GM23338 (cell line): ENCODE measurements around the gene PTPN13.

Source experiments
- CREB1 ChIP-seq: fragments of 250-450 bp; sonication (Bioruptor Pico); IDR thresholded peaks from 2 replicates; pipeline ENCODE4 v1.5.0; 2020; ENCODE audit warnings: low read depth, mild to moderate bottlenecking, moderate library complexity
- EZH2 ChIP-seq: fragments of 200-600 bp; sonication (generic); IDR thresholded peaks from one replicate; pipeline ENCODE4 v1.8.0; 2017; ENCODE audit warnings: antibody characterized with exemption, mild to moderate bottlenecking, low read depth; ENCODE audit not compliant: unreplicated experiment
- EZH2phosphoT487 ChIP-seq: fragments of 200-600 bp; sonication (generic); IDR thresholded peaks from one replicate; pipeline ENCODE4 v1.8.1; 2018; ENCODE audit warnings: antibody characterized with exemption; ENCODE audit not compliant: unreplicated experiment
- JUNB ChIP-seq: IDR thresholded peaks from one replicate; pipeline ENCODE4 v1.6.1; 2016; ENCODE audit warnings: antibody characterized with exemption; ENCODE audit not compliant: unreplicated experiment
- POLR2AphosphoS5 ChIP-seq: IDR thresholded peaks from 2 replicates; pipeline ENCODE4 v1.6.1; 2016; ENCODE audit warnings: antibody characterized with exemption, low read depth
- STAT1 ChIP-seq: IDR thresholded peaks from one replicate; pipeline ENCODE4 v1.6.1; 2016; ENCODE audit warnings: antibody characterized with exemption; ENCODE audit not compliant: unreplicated experiment
- ZNF114 ChIP-seq: fragments of 250-450 bp; sonication (Bioruptor Pico); IDR thresholded peaks from 2 replicates; pipeline ENCODE4 v1.5.0; 2020; ENCODE audit warnings: mild to moderate bottlenecking, moderate library complexity
- ZNF331 ChIP-seq: fragments of 250-450 bp; sonication (Bioruptor Pico); IDR thresholded peaks from 2 replicates; pipeline ENCODE4 v1.5.0; 2020; ENCODE audit warnings: low read depth, mild to moderate bottlenecking, moderate library complexity
- TF ChIP-seq, protein P1 (sequence below), 2 experiments: fragments of 200-600 bp in 1 of 2; sonication (generic) in 1 of 2; conservative IDR thresholded peaks; 2 replicates each; pipeline versions ENCODE4 v1.5.1 to v1.6.1; 2016 to 2017; ENCODE audit warnings: antibody characterized with exemption in 2 of 2, low read depth in 2 of 2, mild to moderate bottlenecking in 2 of 2, moderate library complexity in 1 of 2
- TF ChIP-seq, protein P2 (sequence below): IDR thresholded peaks from one replicate; pipeline ENCODE4 v1.6.1; 2018; ENCODE audit warnings: antibody characterized with exemption; ENCODE audit not compliant: unreplicated experiment
- TF ChIP-seq, protein P3 (sequence below): IDR thresholded peaks from 2 replicates; pipeline ENCODE4 v1.6.1; 2016; ENCODE audit warnings: antibody characterized with exemption

DNA sequence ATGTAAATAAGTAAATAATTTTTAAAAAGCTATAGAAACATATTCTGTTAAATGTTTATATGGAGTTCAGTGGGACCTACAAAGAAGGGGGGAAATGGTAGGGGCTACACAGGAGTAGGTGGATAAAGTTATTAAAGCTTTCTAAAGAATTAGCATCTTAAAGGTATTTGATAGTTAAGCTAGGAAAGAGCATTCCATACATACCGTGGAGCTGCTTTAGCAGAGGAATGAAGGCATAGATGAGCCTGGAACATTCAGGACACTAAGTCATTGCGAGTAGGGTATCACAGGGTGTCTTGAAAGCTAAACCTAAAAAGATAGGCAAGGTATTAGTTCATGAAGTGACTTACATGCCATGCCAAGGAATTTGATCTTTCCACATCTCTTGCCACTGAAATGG, 194.7 kb downstream of the PTPN13 start:
- TF ChIP-seq EZH2phosphoT487 (no peak), CREB1 (CRISPR knock-in tag) (no peak), POLR2AphosphoS5 (no peak), EZH2 (no peak), STAT1 (no peak), JUNB (no peak), ZNF114 (no peak), ZNF331 (CRISPR knock-in tag) (no peak)
- TF ChIP-seq, protein P1, sequence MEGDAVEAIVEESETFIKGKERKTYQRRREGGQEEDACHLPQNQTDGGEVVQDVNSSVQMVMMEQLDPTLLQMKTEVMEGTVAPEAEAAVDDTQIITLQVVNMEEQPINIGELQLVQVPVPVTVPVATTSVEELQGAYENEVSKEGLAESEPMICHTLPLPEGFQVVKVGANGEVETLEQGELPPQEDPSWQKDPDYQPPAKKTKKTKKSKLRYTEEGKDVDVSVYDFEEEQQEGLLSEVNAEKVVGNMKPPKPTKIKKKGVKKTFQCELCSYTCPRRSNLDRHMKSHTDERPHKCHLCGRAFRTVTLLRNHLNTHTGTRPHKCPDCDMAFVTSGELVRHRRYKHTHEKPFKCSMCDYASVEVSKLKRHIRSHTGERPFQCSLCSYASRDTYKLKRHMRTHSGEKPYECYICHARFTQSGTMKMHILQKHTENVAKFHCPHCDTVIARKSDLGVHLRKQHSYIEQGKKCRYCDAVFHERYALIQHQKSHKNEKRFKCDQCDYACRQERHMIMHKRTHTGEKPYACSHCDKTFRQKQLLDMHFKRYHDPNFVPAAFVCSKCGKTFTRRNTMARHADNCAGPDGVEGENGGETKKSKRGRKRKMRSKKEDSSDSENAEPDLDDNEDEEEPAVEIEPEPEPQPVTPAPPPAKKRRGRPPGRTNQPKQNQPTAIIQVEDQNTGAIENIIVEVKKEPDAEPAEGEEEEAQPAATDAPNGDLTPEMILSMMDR (conservative IDR thresholded peaks at IDR 0.05; ENCODE audit: low read depth in 2 of 2): no peak
- TF ChIP-seq, protein P2, sequence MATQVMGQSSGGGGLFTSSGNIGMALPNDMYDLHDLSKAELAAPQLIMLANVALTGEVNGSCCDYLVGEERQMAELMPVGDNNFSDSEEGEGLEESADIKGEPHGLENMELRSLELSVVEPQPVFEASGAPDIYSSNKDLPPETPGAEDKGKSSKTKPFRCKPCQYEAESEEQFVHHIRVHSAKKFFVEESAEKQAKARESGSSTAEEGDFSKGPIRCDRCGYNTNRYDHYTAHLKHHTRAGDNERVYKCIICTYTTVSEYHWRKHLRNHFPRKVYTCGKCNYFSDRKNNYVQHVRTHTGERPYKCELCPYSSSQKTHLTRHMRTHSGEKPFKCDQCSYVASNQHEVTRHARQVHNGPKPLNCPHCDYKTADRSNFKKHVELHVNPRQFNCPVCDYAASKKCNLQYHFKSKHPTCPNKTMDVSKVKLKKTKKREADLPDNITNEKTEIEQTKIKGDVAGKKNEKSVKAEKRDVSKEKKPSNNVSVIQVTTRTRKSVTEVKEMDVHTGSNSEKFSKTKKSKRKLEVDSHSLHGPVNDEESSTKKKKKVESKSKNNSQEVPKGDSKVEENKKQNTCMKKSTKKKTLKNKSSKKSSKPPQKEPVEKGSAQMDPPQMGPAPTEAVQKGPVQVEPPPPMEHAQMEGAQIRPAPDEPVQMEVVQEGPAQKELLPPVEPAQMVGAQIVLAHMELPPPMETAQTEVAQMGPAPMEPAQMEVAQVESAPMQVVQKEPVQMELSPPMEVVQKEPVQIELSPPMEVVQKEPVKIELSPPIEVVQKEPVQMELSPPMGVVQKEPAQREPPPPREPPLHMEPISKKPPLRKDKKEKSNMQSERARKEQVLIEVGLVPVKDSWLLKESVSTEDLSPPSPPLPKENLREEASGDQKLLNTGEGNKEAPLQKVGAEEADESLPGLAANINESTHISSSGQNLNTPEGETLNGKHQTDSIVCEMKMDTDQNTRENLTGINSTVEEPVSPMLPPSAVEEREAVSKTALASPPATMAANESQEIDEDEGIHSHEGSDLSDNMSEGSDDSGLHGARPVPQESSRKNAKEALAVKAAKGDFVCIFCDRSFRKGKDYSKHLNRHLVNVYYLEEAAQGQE: no peak
- TF ChIP-seq, protein P3, sequence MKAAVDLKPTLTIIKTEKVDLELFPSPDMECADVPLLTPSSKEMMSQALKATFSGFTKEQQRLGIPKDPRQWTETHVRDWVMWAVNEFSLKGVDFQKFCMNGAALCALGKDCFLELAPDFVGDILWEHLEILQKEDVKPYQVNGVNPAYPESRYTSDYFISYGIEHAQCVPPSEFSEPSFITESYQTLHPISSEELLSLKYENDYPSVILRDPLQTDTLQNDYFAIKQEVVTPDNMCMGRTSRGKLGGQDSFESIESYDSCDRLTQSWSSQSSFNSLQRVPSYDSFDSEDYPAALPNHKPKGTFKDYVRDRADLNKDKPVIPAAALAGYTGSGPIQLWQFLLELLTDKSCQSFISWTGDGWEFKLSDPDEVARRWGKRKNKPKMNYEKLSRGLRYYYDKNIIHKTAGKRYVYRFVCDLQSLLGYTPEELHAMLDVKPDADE: no peak
